ENCODE results near the gene ARG2.

ARG2 gene

DNA sequence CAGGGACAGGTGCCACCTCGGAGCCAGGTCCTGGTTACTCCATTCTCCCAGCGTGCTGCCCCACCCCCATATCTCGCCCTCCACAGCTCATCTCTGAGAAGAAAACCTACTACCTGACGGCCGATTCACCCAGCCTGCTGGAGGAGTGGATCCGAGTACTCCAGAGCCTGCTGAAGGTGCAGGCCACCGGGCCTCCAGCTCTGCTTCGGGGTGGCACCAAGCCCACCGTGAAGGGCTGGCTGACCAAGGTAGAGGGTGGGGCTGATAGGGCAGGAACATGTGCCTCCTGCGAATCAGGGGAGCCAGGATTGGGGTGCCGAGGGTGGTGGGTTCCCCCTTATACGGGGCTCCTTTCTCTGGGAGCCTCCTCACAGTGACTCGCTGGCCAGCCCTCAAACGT lies 45.6 kb upstream of the ARG2 start:
- TF ChIP-seq, protein P1, sequence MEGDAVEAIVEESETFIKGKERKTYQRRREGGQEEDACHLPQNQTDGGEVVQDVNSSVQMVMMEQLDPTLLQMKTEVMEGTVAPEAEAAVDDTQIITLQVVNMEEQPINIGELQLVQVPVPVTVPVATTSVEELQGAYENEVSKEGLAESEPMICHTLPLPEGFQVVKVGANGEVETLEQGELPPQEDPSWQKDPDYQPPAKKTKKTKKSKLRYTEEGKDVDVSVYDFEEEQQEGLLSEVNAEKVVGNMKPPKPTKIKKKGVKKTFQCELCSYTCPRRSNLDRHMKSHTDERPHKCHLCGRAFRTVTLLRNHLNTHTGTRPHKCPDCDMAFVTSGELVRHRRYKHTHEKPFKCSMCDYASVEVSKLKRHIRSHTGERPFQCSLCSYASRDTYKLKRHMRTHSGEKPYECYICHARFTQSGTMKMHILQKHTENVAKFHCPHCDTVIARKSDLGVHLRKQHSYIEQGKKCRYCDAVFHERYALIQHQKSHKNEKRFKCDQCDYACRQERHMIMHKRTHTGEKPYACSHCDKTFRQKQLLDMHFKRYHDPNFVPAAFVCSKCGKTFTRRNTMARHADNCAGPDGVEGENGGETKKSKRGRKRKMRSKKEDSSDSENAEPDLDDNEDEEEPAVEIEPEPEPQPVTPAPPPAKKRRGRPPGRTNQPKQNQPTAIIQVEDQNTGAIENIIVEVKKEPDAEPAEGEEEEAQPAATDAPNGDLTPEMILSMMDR (conservative IDR thresholded peaks at IDR 0.05) = no peak
- no peak for TF ChIP-seq ZFX (IDR thresholded peaks at IDR 0.05)
- no peak overlapping the region for H3K27ac ChIP-seq

DNA sequence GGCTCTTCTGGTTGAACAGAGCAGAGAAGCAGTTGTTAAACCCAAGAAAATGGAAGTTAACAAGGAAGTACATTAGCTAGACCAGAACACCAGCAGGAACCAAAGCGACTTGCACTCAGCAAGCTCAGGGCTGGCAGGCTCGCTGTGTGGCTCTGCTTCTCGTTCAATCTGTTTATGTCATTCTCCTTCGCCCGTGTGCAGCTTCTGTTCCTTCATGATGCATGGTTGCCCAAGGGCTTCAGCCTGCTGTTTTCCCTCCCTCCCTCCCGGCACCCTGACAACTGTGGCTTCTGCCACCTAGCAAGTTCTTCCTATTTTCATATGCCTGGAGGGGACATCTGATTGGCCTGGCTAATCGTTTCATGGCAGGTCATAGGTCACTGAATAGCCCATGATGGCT lies 44.9 kb upstream of the ARG2 start:
- TF ChIP-seq, protein P1 (conservative IDR thresholded peaks at IDR 0.05) = no peak
- H3K27ac ChIP-seq = no peak overlapping the region

DNA sequence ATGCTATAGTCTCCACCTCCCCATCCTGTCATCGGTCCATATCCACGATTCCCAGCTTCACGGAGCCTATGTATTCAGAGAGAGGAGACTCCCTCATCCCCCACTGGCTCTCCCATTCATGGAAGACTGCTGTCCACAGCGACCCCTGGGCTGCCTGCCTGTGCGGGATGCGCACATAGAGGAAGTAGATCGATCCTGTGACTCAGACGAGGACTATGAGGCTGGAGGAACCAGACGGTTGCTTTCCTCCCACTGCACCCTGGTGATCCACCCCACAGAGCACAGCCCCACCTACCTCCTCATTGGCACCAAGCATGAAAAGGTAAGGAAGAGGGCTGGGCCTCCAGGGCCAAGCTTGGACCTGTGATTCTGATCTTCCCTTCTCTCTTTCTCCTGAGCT lies 44.0 kb upstream of the ARG2 start:
- TF ChIP-seq ZFX (IDR thresholded peaks at IDR 0.05) = no peak
- no peak overlapping the region for H3K27ac ChIP-seq

DNA sequence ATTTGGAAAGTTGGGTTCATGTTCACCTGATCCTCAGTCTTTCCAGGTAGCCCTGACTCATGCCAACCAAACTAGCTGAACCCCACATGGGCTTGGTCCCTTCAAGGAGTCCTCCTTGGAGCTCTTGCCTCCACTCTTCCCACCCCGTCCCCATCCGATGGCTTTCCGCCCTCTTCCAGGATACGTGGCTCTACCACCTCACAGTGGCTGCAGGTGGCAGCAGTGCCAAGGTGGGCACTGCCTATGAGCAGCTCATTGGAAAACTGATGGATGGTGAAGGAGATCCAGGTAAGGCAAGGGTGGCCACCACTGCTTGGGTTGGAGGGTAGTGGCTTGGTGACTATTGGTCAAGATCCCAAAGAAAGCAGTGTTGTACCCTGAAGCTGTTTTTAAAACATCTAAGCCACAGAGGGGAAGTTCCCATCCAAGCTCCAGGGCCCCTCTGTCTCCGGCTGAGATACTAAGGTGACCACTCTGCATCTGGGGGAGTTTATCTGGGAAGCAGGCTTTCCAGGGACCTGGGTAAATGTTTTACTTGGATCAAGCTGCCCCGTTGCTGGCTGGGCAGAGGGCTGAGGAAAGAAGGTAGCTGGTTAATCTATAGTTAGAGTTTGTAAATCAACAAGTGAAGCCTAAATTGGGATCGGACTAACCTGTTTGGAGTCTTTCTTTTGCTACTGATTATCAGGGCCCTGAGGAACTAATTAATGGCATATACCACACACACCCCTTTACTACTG lies 43.3 kb upstream of the ARG2 start:
- TF ChIP-seq ZFX (IDR thresholded peaks at IDR 0.05) = no peak
- TF ChIP-seq, protein P1 (conservative IDR thresholded peaks at IDR 0.05) = no peak
- H3K27ac ChIP-seq = no peak overlapping the region

DNA sequence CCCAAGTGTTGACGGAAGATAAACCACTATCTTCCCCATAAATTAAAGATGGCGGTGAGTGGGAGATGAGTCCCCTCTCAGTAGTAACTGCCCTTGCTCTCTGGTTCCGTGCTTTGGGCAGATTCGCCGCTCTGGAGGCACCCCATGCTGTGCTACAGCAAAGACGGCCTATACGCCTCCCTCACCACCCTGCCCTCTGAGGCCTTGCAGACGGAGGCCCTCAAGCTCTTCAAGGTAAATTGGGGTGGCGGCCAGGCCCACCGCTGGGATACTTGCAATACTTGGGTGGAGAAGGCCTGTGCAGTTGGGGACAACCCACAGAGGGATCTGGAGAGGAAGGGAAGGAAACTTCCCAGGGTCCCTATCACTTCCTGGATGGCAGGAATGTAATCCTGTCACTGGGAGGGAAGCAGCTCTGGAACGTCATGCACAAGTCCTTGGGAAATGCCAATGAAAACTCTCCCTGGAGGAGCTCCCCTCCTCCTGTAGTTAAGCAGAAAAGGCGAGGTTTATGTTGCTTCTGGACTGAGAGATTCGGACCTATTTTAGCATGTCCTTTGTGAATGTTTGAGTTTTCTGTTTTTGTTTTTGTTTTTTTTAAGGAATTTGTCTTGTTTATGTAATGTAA lies 42.4 kb upstream of the ARG2 start:
- TF ChIP-seq, protein P1 (conservative IDR thresholded peaks at IDR 0.05) = no peak
- TF ChIP-seq ZFX (IDR thresholded peaks at IDR 0.05) = no peak
- no peak overlapping the region for H3K27ac ChIP-seq

DNA sequence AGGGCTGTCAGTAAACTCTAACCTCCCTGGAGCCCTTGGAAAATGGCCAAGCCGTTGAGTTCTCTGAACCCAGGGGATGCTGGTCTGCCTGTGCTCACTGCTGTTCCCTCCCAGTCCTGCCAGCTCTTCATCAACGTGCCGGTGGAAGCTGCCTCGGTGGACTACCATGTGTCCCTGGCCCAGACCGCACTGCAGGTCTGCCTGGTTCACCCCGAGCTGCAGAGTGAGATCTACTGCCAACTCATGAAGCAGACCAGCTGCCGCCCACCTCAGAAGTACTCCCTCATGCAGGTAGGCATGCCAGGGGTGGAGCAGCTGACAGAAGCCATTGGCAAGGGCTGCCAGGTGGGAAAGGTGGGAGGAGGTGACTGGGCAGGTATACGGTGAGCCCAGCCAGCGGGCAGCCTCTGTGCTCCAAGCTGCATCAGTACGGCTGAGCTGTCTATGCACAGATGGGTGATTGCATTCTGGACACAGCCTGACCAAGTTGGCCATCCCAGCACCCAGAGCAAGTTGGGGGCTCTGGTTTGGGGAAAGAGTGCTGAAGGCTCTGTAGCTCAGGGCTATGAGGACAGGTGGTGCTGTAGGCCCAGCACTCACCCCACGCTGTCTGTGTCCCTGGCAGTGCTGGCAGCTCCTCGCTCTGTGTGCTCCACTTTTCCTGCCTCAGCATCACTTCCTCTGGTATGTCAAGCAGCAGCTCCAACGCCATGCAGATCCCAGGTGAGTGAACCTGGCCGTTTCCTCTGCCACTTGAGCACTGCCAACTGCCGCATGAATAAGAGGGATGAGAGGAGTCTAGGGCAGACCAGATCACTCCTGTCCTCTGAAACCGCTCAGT lies 41.6 kb upstream of the ARG2 start:
- H3K27ac ChIP-seq = no peak overlapping the region
- TF ChIP-seq ZFX (IDR thresholded peaks at IDR 0.05) = no peak
- TF ChIP-seq, protein P1 (conservative IDR thresholded peaks at IDR 0.05) = no peak

DNA sequence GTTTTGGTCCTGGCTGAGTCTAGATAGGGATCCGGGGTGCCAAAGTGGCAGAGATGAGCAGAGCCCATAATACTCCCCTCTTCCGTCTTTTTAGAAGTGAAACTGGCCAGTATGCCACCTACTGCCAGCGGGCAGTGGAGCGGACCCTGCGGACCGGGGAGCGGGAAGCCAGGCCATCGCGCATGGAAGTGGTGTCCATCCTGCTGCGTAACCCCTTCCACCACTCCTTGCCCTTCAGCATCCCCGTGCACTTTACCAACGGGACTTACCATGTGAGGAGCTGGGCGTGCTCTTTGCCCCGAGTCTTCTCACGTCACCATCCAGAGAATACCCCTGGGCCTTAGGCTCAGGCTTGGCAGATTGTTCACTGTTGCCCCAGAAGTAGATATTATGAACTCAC lies 40.7 kb upstream of the ARG2 start:
- H3K27ac ChIP-seq = no peak overlapping the region
- no peak for TF ChIP-seq ZFX (IDR thresholded peaks at IDR 0.05)
- TF ChIP-seq, protein P1 (conservative IDR thresholded peaks at IDR 0.05) = no peak
